HG02610 (cell line): ENCODE results near the gene IFNG-AS1.
A peak's percentile ranks its signal among the peaks of the same experiment; 100 is the strongest.

ENCODE experiments used
- ATAC-seq: cut with Tn5 transposase; IDR thresholded peaks from one replicate; pipeline ENCODE4 v1.9.1; 2021; ENCODE audit warnings: mild to moderate bottlenecking, moderate library complexity; ENCODE audit not compliant: unreplicated experiment

IFNG-AS1 gene

DNA sequence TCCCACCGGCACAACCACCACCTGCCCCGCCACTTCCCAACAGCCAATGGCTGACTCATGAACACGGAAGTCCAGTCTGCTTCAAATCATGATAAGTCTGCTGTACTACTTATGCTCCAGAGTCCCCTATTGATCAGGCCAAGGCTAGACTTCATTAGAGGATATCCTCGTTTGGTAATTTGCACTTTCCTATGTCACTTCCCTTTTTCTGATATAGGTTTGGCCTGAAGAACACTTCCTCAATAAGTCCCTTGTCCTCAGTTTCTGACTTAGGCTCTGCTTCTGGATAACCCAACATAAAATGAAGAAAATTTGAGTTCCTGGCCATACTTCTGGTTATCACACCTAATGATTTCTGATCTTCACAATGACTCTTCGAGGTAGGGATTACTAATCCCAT lies 45.3 kb downstream of the IFNG-AS1 start:
- no peak for ATAC-seq

DNA sequence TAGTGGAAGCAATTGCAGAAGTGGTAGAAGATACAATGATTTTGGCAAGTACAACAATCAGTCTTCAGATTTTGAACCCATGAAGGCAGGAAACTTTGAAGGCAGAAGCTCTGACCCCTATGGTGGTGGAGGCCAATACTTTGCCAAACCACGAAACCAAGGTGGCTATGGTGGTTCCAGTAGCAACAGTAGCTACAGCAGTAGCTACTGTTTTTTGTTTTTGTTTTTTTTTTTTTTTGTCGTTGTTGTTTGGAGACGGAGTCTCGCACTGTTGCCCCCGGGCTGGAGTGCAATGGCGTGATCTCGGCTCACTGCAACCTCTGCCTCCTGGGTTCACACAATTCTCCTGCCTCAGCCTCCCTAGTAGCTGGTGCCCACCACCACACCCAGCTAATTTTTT lies 47.4 kb downstream of the IFNG-AS1 start:
- no peak for ATAC-seq

DNA sequence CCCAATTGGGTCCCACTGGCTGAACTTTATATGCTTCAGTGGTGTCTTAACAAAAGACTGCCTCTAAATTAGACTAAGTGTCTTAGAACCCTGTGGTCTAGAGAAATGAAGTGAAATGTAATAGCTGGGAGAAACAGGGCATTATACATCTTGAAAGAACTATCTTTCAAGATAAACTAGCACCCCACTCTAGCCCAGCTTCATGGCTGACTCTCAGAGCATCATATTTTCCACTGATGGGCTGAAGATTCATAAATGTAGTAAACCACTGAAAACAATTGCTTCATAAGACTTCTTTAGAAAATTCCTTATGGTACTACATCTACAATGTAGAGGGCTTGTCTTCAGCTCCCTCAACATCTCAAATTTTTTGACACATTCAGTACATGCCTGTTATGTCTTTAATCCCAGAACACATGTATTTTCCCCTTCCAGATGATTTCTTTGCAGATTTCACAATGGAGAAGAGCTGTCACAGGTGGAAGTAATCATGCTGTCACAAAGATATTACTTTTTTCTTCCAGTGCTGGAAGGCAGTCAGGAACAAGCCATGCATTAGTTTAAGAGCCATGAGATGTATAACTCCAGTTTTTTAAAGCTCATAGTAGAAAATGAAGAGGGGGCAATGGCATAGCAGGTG lies 48.5 kb downstream of the IFNG-AS1 start:
- no peak for ATAC-seq

DNA sequence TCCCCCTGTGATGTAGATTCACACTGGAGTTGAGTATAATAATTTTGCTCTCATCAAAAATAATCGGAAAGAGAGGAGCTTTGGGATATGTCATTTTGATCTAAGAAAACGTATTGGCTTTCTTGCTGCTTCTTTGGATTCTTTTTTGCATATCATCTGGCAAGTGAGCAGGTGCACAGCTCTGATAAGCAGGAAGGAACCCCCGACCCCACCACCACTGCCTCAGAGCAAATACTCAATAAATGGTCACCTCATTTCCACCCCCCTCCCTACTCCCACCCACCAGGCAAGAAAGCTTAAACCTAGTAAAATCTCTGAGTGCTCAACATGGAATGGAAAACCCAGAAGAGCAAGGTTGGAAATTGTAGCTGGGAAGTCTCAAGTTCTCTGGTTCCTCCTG lies 49.4 kb downstream of the IFNG-AS1 start:
- ATAC-seq, result no peak

DNA sequence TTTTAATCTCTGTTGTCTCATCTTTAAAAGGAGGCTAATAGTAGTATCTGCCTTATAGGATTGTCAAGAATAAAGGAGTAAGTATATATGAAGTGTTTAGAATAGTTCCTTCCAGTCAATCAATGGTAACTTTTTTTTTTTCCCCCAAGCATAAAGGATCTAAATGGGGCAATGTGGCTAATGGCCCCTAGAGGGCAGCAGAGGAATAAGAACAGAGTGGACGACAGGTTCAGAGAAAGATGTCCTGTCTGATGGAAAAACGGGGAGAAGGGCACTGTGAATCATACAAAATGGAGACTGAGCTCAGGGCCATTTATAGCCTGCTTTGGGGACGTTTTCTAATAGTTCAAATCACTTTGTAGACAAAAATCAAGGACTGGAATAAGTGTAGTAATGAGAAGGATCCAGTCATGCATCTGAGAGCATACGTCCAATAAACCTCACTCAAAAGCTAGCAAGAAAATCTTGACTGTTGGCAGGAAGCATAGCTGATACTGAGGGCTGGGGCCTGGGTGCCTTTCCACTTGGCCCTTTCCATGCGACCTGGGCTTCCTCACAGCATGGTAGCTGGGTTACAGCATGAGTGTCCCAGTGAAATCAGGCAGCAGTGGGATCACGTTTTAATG lies 51.3 kb downstream of the IFNG-AS1 start:
- ATAC-seq, result peak; percentile 43

DNA sequence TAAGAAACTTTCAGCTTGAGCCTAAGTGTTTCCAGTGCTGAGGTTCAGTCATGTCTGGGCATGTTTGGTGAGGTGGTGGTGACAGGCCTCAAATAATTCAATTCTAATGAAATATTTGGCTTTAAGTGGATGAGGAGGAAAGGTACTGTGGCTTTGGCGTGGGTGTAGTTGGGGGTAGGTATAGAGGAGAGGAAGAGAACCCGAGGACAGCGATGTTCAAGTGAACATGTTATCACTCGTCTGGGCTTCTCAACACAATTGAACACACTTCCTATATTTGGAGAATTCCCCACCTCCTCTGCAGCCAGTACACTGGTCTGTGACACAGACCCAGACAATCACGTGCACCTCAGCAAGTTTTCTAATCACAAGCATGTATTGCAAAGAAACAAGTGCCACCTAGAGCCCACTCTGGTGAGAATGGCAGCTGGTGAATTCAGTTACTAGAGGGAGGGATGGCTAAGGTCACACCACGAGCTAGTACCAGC lies 53.0 kb downstream of the IFNG-AS1 start:
- peak; percentile 87 for ATAC-seq

DNA sequence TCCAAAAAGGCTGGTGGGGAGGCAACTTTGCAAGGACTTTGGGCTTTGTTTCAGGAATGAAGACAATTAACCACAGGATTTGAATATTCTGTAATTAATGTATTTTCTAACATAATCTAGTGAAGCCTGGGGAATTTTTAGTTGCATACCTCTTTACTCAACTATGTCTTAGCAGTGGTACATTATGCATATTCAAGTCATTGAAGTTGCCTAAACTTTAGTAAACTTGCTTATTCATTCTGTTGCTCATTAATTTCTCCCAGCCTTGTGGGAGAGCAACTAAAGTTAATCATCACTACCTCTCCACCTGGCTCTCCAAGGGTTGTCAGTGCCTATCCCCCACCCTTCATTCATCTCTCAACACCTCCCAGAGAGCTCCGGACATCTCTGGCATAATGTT lies 54.2 kb downstream of the IFNG-AS1 start:
- ATAC-seq, result peak; percentile 27

DNA sequence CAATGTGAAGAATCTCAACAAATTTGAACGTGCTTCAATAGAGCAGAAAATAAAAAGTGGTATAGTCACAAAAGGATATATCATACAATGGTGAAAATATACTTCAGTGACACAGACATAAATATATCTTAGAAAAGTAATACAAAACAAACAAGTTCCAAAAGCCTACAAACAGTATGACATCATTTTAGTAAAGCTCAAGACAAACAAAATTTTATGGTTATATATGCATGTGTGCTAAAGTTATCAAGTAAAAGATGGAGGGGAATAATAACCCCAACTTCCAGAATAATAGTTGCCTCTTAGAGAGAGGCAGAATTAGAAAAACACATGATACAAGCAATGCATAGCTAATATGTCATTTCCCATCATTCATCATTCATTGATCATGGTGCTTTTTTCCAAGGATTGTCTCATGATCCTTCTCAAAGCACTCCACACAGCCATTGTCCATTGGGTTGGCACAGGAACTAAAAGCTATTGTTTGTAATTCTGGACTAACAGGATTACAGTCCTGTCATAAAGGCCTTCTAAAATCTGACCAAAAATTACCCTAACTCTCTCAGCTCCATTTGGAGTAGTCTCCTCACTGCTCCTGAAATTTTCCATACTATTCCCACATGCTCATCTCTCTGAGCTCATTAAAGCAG lies 59.5 kb downstream of the IFNG-AS1 start:
- no peak for ATAC-seq

DNA sequence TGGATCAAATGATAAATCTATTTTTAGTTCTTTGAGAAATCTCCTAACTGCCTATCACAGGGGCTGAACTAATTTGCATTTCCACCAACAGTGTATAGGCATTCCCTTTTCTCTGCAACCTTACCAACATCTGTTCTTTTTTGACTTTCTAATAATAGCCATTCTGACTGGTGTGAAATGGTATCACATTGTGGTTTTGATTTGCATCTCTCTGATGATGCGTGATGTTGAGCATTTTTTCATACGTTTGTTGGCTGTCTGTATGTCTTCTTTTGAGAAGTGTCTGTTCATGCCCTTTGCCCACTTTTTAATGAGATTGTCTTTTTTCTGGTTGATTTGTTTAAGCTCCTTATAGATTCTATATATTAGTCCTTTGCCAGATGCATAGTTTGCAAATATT lies 67.1 kb downstream of the IFNG-AS1 start:
- no peak for ATAC-seq

DNA sequence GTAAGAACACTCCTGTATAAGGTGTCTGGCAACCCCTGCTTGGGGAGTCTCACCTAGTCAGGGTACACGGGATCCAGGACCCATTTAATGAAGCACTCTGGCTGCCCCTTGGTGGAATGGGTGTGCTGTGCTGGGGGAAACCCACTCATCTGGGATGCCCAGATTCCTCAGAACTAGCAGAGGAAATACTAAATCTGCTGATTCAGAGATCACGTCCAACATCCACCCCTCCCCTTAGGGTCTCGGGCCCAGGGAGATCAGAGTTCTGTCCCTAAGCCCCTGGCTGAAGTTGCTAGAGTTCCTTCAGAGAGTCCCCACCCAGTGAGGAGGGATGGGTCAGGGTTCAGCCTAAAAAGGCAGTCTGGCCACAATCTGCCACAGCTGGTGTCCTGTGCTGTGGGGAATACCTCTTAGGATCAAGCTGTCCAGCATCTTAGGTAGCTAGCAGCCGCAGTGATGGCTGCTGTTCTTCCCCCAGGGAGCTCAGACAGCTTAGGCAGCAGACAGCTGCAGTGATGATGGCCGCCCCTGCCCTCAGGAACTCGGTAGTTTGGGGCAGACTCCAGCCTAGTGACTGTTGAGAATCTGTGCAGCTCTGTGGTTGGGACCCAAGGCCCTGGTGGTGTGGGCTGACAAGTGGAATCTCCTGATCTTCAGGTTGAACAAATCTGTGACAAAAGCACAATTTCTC lies 74.8 kb downstream of the IFNG-AS1 start:
- no peak for ATAC-seq

DNA sequence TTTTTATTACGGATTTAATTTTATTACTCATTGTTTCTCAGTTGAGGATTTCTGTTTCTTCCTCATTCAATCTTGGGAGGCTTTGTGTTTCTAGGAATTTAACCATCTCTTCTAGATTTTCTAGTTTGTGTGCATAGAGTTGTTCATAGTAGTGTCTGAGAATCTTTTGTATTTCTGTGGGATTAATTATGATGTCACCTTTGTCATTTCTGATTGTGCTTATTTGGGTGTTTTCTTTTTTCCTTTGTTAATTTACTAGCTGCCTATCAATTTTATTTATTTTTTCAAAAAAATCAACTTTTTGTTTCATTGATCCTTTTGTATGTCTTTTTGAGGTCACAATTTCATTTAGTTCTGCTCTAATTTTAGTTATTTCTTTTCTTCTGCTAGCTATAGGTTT lies 75.9 kb downstream of the IFNG-AS1 start:
- ATAC-seq, result no peak

DNA sequence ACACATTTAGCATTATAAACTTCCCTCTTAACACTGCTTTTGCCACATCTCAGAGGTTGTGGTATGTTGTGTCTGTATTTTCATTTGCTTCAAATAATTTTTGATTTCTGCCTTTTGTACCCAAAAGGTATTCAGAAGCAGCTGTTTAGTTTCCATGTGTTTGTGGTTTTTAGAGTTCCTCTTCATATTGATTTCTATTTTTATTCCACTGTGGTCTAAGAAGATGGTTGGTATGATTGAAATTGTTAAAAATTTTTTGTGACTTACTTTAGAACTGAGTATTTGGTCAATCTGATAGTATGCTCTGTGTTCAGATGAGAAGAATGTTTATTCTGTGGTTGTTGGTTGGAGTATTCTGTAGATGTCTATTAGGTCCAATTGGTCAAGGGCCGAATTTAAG lies 76.4 kb downstream of the IFNG-AS1 start:
- no peak for ATAC-seq

DNA sequence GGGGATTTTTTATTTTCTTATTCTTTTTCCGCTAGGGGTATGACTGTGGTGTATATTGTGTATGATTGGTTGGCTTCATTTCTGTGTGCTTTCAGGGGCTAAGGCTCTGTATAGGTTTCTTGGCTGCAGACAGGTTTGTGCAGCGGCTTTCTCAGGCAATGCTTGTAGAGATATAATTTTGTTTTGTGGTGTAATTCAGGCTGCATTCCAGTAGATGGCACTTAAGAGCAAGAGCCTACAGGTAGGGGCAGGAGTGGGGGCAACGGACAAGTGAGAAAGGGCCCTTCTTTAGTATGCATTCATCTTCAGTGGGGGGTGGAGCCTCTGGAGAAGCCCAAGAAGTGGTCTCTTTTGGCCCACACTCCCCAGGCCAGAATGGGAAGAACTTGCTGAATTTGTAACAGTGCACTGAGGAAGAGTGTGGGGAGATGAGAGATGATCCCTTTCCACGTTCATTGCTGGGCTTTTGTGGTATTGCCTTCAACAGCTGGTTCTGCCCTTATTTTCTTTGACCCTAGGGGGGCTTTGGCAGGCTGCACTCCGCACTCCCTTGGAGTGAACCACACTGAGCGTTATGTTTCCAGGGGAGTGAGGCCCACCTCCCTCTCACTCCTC lies 78.6 kb downstream of the IFNG-AS1 start:
- ATAC-seq, result no peak

DNA sequence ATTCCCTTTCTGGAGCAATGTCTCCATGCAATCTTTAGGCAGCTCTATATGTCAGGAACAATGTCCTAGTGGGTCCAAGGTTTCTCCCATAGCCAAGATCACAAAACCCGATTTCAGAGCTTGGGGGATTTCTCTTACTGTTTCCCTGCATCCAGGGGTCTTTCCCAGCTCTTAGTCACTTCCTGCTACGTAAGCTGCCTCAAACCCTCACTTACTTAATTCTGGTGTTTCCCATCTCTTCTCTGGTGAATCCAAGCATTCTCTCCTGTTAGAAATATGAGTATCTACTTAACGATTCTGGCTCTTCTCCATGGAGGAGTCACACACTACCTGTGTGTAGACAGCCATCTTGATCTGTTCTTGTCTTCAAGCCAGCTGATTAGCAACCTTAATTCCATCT lies 80.0 kb downstream of the IFNG-AS1 start:
- ATAC-seq, result no peak
